SK-N-SH (cell line): Measurements from ENCODE around the gene GRIA1. TPM values are rescaled to one million over a fixed set of nuclear protein-coding genes. Genes with fewer than 3 reads are reported as not detected.

ENCODE experiments used
- CTCF ChIA-PET: fragments of 300-600, 350-600 bp; formaldehyde crosslinking; extraction: SDS; loops from one replicate; lab custom pipeline; 2021; lab: Yijun Ruan, JAX
- POLR2A ChIA-PET: fragments of 350-600 bp; sonication (Branson Sonifier 250); formaldehyde crosslinking; extraction: SDS; loops from one replicate; lab custom pipeline; 2020; ENCODE audit warnings: antibody characterized with exemption, inconsistent platforms; lab: Yijun Ruan, JAX
- DNase-seq: peaks from one replicate; pipeline ENCODE4 v3.0.0; 2012
- H2AFZ ChIP-seq: fragments of 200-600 bp; sonication (generic); 2 replicates; pipeline ENCODE4 v1.8.1; 2016; ENCODE audit warnings: antibody characterized with exemption, mild to moderate bottlenecking, low read depth
- H3F3A ChIP-seq: fragments of 200-600 bp; sonication (generic); replicated peaks from 2 replicates; pipeline ENCODE3; 2016; ENCODE audit warnings: antibody characterized with exemption, mild to moderate bottlenecking; ENCODE audit not compliant: insufficient read depth
- H3K27ac ChIP-seq, 2 experiments: fragments of 200-500 bp in 1 of 2; fragments of 200-600 bp in 1 of 2; sonication (Bioruptor generic) in 1 of 2; sonication (generic), shearing (Covaris generic) in 1 of 2; 2 replicates each; pipeline versions ENCODE4 v1.5.1 to v1.6.1; 2014 to 2016; ENCODE audit warnings: low read depth in 2 of 2, inconsistent platforms in 1 of 2, low read length in 1 of 2, mild to moderate bottlenecking in 1 of 2, mixed read lengths in 1 of 2
- H3K27me3 ChIP-seq: fragments of 200-600 bp; sonication (generic), shearing (Covaris generic); 2 replicates; pipeline ENCODE4 v1.6.1; 2016; ENCODE audit warnings: mixed run types; ENCODE audit not compliant: insufficient read depth
- H3K36me3 ChIP-seq, 2 experiments: fragments of 200-500 bp in 1 of 2; fragments of 200-600 bp in 1 of 2; sonication (Bioruptor generic) in 1 of 2; sonication (generic) in 1 of 2; replicated peaks in 1 of 2; 2 replicates each; pipeline versions ENCODE3 to v1.5.1; 2014 to 2016; ENCODE audit warnings: low read length in 1 of 2, mild to moderate bottlenecking in 1 of 2; ENCODE audit not compliant: insufficient read depth in 2 of 2, control insufficient read depth in 1 of 2
- H3K4me1 ChIP-seq, 2 experiments: fragments of 200-500 bp in 1 of 2; fragments of 200-600 bp in 1 of 2; sonication (Bioruptor generic) in 1 of 2; sonication (generic), shearing (Covaris generic) in 1 of 2; 2 replicates each; pipeline versions ENCODE4 v1.5.1 to v1.6.1; 2014 to 2016; ENCODE audit warnings: low read depth in 1 of 2, low read length in 1 of 2, mixed run types in 1 of 2; ENCODE audit not compliant: insufficient read depth in 2 of 2, control insufficient read depth in 1 of 2
- H3K4me2 ChIP-seq: fragments of 200-600 bp; sonication (generic), shearing (Covaris generic); 2 replicates; pipeline ENCODE4 v1.6.1; 2017; ENCODE audit warnings: mixed run types
- H3K4me3 ChIP-seq, 2 experiments: fragments of 200-500 bp in 1 of 2; fragments of 200-600 bp in 1 of 2; sonication (Bioruptor generic) in 1 of 2; sonication (generic), shearing (Covaris generic) in 1 of 2; 2 replicates each; pipeline versions ENCODE4 v1.5.1 to v1.8.1; 2014 to 2016; ENCODE audit warnings: low read depth in 2 of 2, inconsistent platforms in 1 of 2, low read length in 1 of 2, mild to moderate bottlenecking in 1 of 2, mixed read lengths in 1 of 2, moderate library complexity in 1 of 2
- H3K79me2 ChIP-seq: fragments of 200-600 bp; sonication (generic); 2 replicates; pipeline ENCODE4 v1.8.1; 2017; ENCODE audit warnings: mild to moderate bottlenecking; ENCODE audit not compliant: insufficient read depth
- H3K9ac ChIP-seq: fragments of 200-600 bp; sonication (generic); 2 replicates; pipeline ENCODE4 v1.6.1; 2017; ENCODE audit warnings: mixed run types
- H3K9me2 ChIP-seq: fragments of 200-600 bp; sonication (generic); 2 replicates; pipeline ENCODE4 v1.6.1; 2017; ENCODE audit warnings: mixed run types
- H3K9me3 ChIP-seq: fragments of 200-600 bp; sonication (generic); 2 replicates; pipeline ENCODE4 v1.6.1; 2017; ENCODE audit warnings: mixed run types, mild to moderate bottlenecking, moderate library complexity
- H4K20me1 ChIP-seq: fragments of 200-600 bp; sonication (generic); 2 replicates; pipeline ENCODE4 v1.6.1; 2017; ENCODE audit warnings: mild to moderate bottlenecking, mixed run types; ENCODE audit not compliant: insufficient read depth
- EP300 ChIP-seq, 2 experiments: IDR thresholded peaks; 2 replicates each; pipeline versions ENCODE4 v1.4.0 to v1.6.1; 2012; ENCODE audit warnings: borderline replicate concordance in 1 of 2, low read depth in 1 of 2, low read length in 1 of 2
- FOXJ3 ChIP-seq: sonication (generic); formaldehyde crosslinking; IDR thresholded peaks from 2 replicates; pipeline ENCODE4 v1.5.1; 2020; ENCODE audit warnings: mild to moderate bottlenecking, missing genetic modification reagents
- GATA2 ChIP-seq: sonication (generic); formaldehyde crosslinking; IDR thresholded peaks from 2 replicates; pipeline ENCODE4 v1.5.0; 2020; ENCODE audit warnings: mild to moderate bottlenecking, missing genetic modification reagents
- MAX ChIP-seq: IDR thresholded peaks from 2 replicates; pipeline ENCODE4 v1.4.0; 2012; ENCODE audit warnings: low read depth
- MEF2A ChIP-seq: IDR thresholded peaks from 2 replicates; pipeline ENCODE4 v1.4.0; 2012; ENCODE audit warnings: low read depth, borderline replicate concordance
- MXI1 ChIP-seq: IDR thresholded peaks from 2 replicates; pipeline ENCODE4 v1.6.1; 2012; ENCODE audit warnings: mild to moderate bottlenecking, low read depth, low read length, improper control_type of control experiment
- NRF1 ChIP-seq: IDR thresholded peaks from 2 replicates; pipeline ENCODE4 v1.6.1; 2012; ENCODE audit warnings: low read depth, mild to moderate bottlenecking, low read length
- POLR2AphosphoS5 ChIP-seq: IDR thresholded peaks from 2 replicates; pipeline ENCODE4 v1.6.1; 2012; ENCODE audit warnings: low read depth, low read length
- RAD21 ChIP-seq: IDR thresholded peaks from 2 replicates; pipeline ENCODE4 v1.6.1; 2012; ENCODE audit warnings: mild to moderate bottlenecking, low read length
- RCOR1 ChIP-seq: fragments of 150-350 bp; IDR thresholded peaks from 2 replicates; pipeline ENCODE4 v1.6.1; 2017; ENCODE audit warnings: antibody characterized with exemption, low read length
- REST ChIP-seq: IDR thresholded peaks from 2 replicates; pipeline ENCODE4 v1.6.1; 2012; ENCODE audit warnings: mild to moderate bottlenecking, low read depth, low read length, moderate library complexity
- RFX5 ChIP-seq: IDR thresholded peaks from 2 replicates; pipeline ENCODE4 v1.6.1; 2012; ENCODE audit warnings: mild to moderate bottlenecking, improper control_type of control experiment, low read length
- SIN3A ChIP-seq: IDR thresholded peaks from 2 replicates; pipeline ENCODE4 v1.6.1; 2012; ENCODE audit warnings: low read depth, mild to moderate bottlenecking, low read length, moderate library complexity, borderline replicate concordance
- SMC3 ChIP-seq: IDR thresholded peaks from 2 replicates; pipeline ENCODE4 v1.6.1; 2012; ENCODE audit warnings: low read depth, low read length, improper control_type of control experiment
- TCF12 ChIP-seq: IDR thresholded peaks from 2 replicates; pipeline ENCODE4 v1.4.0; 2012
- WGBS: methylation state at CpG from one replicate; pipeline ENCODE4 v1.1.6; 2017; ENCODE audit warnings: low lambda C conversion rate; 5-methylcytosine and 5-hydroxymethylcytosine counted together
- polyA plus RNA-seq, 3 experiments: library from polyadenylated mRNA; depleted of rRNA; stranded (reverse); fragments of >200 nt; gene quantifications; 2 replicates each; pipeline ENCODE4 v1.2.3, GENCODE V29; 2012
- TF ChIP-seq, protein P1 (sequence below): IDR thresholded peaks from 2 replicates; pipeline ENCODE4 v1.4.0; 2012; ENCODE audit warnings: low read depth, borderline replicate concordance
- TF ChIP-seq, protein P2 (sequence below): IDR thresholded peaks from 2 replicates; pipeline ENCODE4 v1.4.0; 2012; ENCODE audit warnings: low read depth, borderline replicate concordance
- TF ChIP-seq, protein P3 (sequence below): fragments of 150-350 bp; IDR thresholded peaks from 2 replicates; pipeline ENCODE4 v1.6.1; 2016; ENCODE audit warnings: mild to moderate bottlenecking, low read depth, low read length
- TF ChIP-seq, protein P4 (sequence below): fragments of 200-600 bp; sonication (generic); IDR thresholded peaks from 2 replicates; pipeline ENCODE4 v1.6.1; 2017; ENCODE audit warnings: antibody characterized with exemption, mild to moderate bottlenecking, moderate library complexity

The GRIA1 gene
- polyA plus RNA-seq, 1 of the 3 experiments (the other 2 are of a cell fraction), result 0.35 TPM

- H3K9ac ChIP-seq, result no peak overlapping the region
- CTCF ChIA-PET, result no interaction called here
- H2AFZ ChIP-seq, result no peak overlapping the region
- no peaks in the 10 kb centered on the region for H3K9me2 ChIP-seq
- no peaks in the 10 kb centered on the region for H3K9me3 ChIP-seq
- no peaks in the 10 kb centered on the region for H4K20me1 ChIP-seq
- H3F3A ChIP-seq, result no peaks in the 10 kb centered on the region
- H3K36me3 ChIP-seq, result no peaks in the 10 kb centered on the region
- H3K4me3 ChIP-seq, result no peak overlapping the region
- no peaks in the 10 kb centered on the region for H3K27me3 ChIP-seq
- H3K27ac ChIP-seq, result no peak overlapping the region
- TF ChIP-seq RAD21 (no peak), SIN3A (no peak), TCF12 (no peak), REST (no peak), FOXJ3 (CRISPR knock-in tag) (no peak), NRF1 (no peak), MAX (no peak), MEF2A (no peak), POLR2AphosphoS5 (no peak), EP300 (IDR thresholded peaks at IDR 0.05; ENCODE audit: borderline replicate concordance in 1 of 2, low read depth in 1 of 2, low read length in 1 of 2) (no peak), GATA2 (CRISPR knock-in tag) (no peak), RFX5 (no peak), MXI1 (no peak), SMC3 (no peak), RCOR1 (no peak)
- TF ChIP-seq, protein P1, sequence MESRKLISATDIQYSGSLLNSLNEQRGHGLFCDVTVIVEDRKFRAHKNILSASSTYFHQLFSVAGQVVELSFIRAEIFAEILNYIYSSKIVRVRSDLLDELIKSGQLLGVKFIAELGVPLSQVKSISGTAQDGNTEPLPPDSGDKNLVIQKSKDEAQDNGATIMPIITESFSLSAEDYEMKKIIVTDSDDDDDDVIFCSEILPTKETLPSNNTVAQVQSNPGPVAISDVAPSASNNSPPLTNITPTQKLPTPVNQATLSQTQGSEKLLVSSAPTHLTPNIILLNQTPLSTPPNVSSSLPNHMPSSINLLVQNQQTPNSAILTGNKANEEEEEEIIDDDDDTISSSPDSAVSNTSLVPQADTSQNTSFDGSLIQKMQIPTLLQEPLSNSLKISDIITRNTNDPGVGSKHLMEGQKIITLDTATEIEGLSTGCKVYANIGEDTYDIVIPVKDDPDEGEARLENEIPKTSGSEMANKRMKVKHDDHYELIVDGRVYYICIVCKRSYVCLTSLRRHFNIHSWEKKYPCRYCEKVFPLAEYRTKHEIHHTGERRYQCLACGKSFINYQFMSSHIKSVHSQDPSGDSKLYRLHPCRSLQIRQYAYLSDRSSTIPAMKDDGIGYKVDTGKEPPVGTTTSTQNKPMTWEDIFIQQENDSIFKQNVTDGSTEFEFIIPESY, result no peak
- TF ChIP-seq, protein P2, sequence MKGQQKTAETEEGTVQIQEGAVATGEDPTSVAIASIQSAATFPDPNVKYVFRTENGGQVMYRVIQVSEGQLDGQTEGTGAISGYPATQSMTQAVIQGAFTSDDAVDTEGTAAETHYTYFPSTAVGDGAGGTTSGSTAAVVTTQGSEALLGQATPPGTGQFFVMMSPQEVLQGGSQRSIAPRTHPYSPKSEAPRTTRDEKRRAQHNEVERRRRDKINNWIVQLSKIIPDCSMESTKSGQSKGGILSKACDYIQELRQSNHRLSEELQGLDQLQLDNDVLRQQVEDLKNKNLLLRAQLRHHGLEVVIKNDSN, result no peak
- TF ChIP-seq, protein P3, sequence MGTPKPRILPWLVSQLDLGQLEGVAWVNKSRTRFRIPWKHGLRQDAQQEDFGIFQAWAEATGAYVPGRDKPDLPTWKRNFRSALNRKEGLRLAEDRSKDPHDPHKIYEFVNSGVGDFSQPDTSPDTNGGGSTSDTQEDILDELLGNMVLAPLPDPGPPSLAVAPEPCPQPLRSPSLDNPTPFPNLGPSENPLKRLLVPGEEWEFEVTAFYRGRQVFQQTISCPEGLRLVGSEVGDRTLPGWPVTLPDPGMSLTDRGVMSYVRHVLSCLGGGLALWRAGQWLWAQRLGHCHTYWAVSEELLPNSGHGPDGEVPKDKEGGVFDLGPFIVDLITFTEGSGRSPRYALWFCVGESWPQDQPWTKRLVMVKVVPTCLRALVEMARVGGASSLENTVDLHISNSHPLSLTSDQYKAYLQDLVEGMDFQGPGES, result no peak
- TF ChIP-seq, protein P4, sequence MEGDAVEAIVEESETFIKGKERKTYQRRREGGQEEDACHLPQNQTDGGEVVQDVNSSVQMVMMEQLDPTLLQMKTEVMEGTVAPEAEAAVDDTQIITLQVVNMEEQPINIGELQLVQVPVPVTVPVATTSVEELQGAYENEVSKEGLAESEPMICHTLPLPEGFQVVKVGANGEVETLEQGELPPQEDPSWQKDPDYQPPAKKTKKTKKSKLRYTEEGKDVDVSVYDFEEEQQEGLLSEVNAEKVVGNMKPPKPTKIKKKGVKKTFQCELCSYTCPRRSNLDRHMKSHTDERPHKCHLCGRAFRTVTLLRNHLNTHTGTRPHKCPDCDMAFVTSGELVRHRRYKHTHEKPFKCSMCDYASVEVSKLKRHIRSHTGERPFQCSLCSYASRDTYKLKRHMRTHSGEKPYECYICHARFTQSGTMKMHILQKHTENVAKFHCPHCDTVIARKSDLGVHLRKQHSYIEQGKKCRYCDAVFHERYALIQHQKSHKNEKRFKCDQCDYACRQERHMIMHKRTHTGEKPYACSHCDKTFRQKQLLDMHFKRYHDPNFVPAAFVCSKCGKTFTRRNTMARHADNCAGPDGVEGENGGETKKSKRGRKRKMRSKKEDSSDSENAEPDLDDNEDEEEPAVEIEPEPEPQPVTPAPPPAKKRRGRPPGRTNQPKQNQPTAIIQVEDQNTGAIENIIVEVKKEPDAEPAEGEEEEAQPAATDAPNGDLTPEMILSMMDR, result no peak
- no peaks in the 10 kb centered on the region for H3K79me2 ChIP-seq
- no peak overlapping the region for H3K4me2 ChIP-seq
- no peak for DNase-seq
- POLR2A ChIA-PET, result no interaction called here
- 59% methylated on average over 3 of the region's 3 CpGs for WGBS
- no peaks in the 10 kb centered on the region; a peak in 1 of 4 replicates for H3K4me1 ChIP-seq
Measured at GRCh38 chr5:153712946-153713345, 222.5 kb downstream of the GRIA1 start.
